Kidney epithelial cell (primary cell): ENCODE measurements around the gene CBX7. TPM values are rescaled to one million over a fixed set of nuclear protein-coding genes. Genes with fewer than 3 reads are reported as not detected.

ENCODE experiments used
- DNase-seq: peaks from one replicate; pipeline ENCODE4 v3.0.0-alpha.2; 2010; ENCODE audit warnings: low read depth
- H3K27me3 ChIP-seq: 2 replicates; pipeline ENCODE4 v1.6.0; 2011; ENCODE audit warnings: low read length; ENCODE audit not compliant: control insufficient read depth, insufficient read depth
- H3K36me3 ChIP-seq: 2 replicates; pipeline ENCODE4 v1.5.1; 2011; ENCODE audit warnings: low read length; ENCODE audit not compliant: control insufficient read depth, insufficient read depth
- H3K4me3 ChIP-seq: 2 replicates; pipeline ENCODE4 v1.5.1; 2011; ENCODE audit warnings: low read depth, mild to moderate bottlenecking, control low read depth, low read length
- CTCF ChIP-seq: IDR thresholded peaks from 2 replicates; pipeline ENCODE4 v1.5.1; 2011; ENCODE audit warnings: mild to moderate bottlenecking, moderate library complexity, low read length, control low read depth, inconsistent platforms; ENCODE audit not compliant: insufficient read depth, poor library complexity, severe bottlenecking
- total RNA-seq: library from RNA; depleted of rRNA; stranded (reverse); fragments of >200 nt; gene quantifications from 2 replicates; pipeline ENCODE4 v1.2.3, GENCODE V29; 2015

The CBX7 gene
- total RNA-seq, 1 donor from 2014 or later = 2.9 TPM

DNA sequence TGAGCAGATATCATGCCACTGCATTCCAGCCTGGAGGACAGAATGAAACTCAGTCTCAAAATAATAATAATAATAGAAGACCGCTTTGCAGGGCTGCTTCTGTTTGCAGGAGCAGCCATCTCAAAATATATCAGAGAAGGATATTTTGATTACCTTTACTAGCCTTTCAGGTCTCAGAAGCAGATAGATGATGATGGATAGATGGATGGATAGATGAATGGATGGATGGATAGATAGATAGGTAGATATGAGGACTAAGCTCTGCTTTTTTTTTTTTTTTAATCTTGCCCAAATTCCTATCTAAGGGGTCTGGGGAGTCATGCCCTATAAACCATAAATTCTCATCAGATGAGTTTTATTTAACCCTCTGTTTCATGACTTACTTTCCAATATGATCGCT is 36.9 kb downstream of the CBX7 start:
- no peak for TF ChIP-seq CTCF
- Histone ChIP-seq H3K36me3 (no peaks in the 10 kb centered on the region), H3K4me3 (no peak overlapping the region), H3K27me3 (peaks cover 19% of the 10 kb centered on the region)
- DNase-seq = no peak

DNA sequence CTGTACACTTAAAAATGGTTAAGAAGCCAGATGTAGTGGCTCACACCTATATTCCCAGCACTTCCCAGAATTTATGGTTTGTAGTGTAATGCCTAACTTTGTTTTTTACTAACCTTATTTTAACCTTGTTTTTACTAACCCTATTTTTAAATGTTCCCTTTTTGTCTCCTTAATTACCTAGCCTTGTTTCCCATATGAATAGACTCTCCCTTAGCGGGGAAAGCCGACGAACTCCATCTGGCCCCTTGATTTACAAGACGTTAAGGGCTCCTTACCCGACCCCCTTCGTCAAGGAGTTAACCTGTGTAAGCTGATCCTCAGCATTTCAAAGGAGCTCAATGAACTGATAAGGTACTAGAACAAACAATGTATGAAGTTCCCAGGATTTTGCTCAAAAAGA is 38.4 kb downstream of the CBX7 start:
- Histone ChIP-seq H3K27me3 (peaks cover 20% of the 10 kb centered on the region), H3K36me3 (no peaks in the 10 kb centered on the region), H3K4me3 (no peak overlapping the region)
- DNase-seq = no peak
- TF ChIP-seq CTCF = no peak

GRCh38 chr22:39110631-39111561 is 41.6 kb downstream of the CBX7 start:
- DNase-seq = no peak
- Histone ChIP-seq H3K27me3 (peaks cover 16% of the 10 kb centered on the region), H3K36me3 (no peaks in the 10 kb centered on the region), H3K4me3 (no peak overlapping the region)
- TF ChIP-seq CTCF = no peak

DNA sequence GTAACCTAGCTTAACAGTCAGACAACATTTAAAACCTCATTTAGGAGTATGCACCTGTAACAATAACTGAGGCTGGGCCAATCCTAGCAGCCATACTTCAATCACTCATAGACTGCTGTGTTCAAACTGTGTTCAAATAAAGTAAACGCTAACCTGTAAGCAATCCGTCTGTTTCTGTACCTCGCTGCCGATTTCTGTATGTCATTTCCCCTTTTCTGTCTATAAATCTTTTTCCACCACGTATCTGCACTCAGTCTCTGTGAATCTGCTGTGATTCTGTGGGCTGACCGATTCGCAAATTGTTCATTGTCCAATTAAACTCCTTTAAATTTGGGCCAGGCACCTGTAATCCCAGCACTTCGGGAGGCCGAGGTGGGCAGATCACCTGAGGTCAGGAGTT is 43.1 kb downstream of the CBX7 start:
- no peak overlapping the region for H3K4me3 ChIP-seq
- no peaks in the 10 kb centered on the region for H3K36me3 ChIP-seq
- no peak for DNase-seq
- no peak for TF ChIP-seq CTCF
- H3K27me3 ChIP-seq = peaks cover 8% of the 10 kb centered on the region

DNA sequence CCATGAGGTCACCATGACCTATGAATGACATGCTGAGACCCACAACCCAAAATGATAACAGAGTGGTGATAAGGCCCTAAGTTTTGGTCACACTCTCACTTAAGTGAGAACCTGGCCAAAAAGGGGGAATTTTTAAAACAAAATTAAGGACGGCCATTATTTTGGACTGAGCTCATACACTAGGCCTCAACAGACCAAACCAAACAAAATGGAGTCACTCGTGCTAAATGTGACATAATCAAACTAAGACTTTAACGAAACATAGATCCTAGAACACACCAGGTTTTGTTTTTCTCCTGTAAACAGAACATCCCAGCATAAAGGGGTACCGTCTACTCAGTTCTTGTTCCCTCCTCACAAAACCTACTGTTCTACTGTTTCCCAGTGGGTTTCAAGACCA is 44.0 kb downstream of the CBX7 start:
- Histone ChIP-seq H3K4me3 (no peak overlapping the region), H3K27me3 (peaks cover 2% of the 10 kb centered on the region), H3K36me3 (no peaks in the 10 kb centered on the region)
- TF ChIP-seq CTCF = no peak
- DNase-seq = no peak

DNA sequence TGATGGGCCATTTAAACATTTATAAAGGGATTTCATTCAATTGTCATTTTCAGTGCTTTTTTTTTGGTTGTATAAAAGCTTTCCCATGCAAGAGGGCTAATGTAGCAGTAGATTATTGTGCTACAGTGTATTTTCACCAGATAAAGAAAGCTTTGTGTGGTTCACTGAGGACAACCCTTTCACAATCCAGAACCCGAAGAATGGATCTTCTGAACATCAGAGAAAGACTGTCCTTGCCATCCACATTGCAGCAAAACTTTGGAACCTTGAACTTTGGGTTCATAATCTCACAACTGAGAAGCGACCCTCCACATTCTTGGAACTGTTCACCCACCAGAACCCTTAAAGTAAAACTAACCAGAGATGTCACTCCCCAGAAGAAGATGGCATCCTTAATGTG is 46.2 kb downstream of the CBX7 start:
- DNase-seq = no peak
- H3K27me3 ChIP-seq = peaks cover 2% of the 10 kb centered on the region
- no peaks in the 10 kb centered on the region for H3K36me3 ChIP-seq
- no peak overlapping the region for H3K4me3 ChIP-seq
- no peak for TF ChIP-seq CTCF
